AG09309 (cell line): ENCODE data around the gene CREG2.

ENCODE experiments used
- DNase-seq: peaks from one replicate; pipeline ENCODE4 v3.0.0-alpha.2; 2010; ENCODE audit warnings: low read depth
- H3K4me3 ChIP-seq: 2 replicates; pipeline ENCODE4 v1.5.1; 2011; ENCODE audit warnings: mild to moderate bottlenecking, low read depth, low read length, moderate library complexity; ENCODE audit not compliant: control insufficient read depth
- CTCF ChIP-seq: IDR thresholded peaks from 2 replicates; pipeline ENCODE4 v1.5.1; 2011; ENCODE audit warnings: mild to moderate bottlenecking, low read depth, low read length, inconsistent platforms; ENCODE audit not compliant: insufficient read depth, control insufficient read depth; ENCODE audit errors: missing control alignments

Gene CREG2

GRCh38 chr2:101419096-101419663 is 31.9 kb upstream of the CREG2 start:
- H3K4me3 ChIP-seq, result no peak overlapping the region
- no peak for DNase-seq
- peak; percentile 75 for TF ChIP-seq CTCF

- H3K4me3 ChIP-seq, result no peak overlapping the region
- no peak for DNase-seq
- TF ChIP-seq CTCF, result no peak
Observed at GRCh38 chr2:101418460-101419095, 31.3 kb upstream of the CREG2 start.

- no peak for DNase-seq
- no peak overlapping the region for H3K4me3 ChIP-seq
- no peak for TF ChIP-seq CTCF
Observed at GRCh38 chr2:101416609-101417008, 29.3 kb upstream of the CREG2 start.

- H3K4me3 ChIP-seq, result no peak overlapping the region
- TF ChIP-seq CTCF, result no peak
- no peak for DNase-seq
Observed at GRCh38 chr2:101415884-101416283, 28.6 kb upstream of the CREG2 start.

- no peak for TF ChIP-seq CTCF
- H3K4me3 ChIP-seq, result no peak overlapping the region
- no peak for DNase-seq
Observed at GRCh38 chr2:101415220-101415619, 27.9 kb upstream of the CREG2 start.

- H3K4me3 ChIP-seq, result no peak overlapping the region
- no peak for TF ChIP-seq CTCF
- no peak for DNase-seq
Observed at GRCh38 chr2:101412092-101412694, 24.9 kb upstream of the CREG2 start.
